Smooth muscle cell (in vitro differentiated cells): ENCODE results near the gene UBE2O. TPM values are rescaled to one million over a fixed set of nuclear protein-coding genes. Genes with fewer than 3 reads are reported as not detected.

Experiments used
- DNase-seq: peaks from one replicate; lab custom pipeline; 2025; ENCODE audit not compliant: unreplicated experiment; lab: John Stamatoyannopoulos, UW
- H2AFZ ChIP-seq: fragments of 200-600 bp; sonication (generic); 2 replicates; pipeline ENCODE4 v1.6.0; 2016; ENCODE audit warnings: antibody characterized with exemption, low read depth, mild to moderate bottlenecking
- H3F3A ChIP-seq: fragments of 200-600 bp; sonication (generic); 2 replicates; pipeline ENCODE4 v1.6.0; 2017; ENCODE audit warnings: antibody characterized with exemption, low read depth
- H3K27ac ChIP-seq: fragments of 200-600 bp; sonication (generic); 2 replicates; pipeline ENCODE4 v1.5.1; 2016; ENCODE audit warnings: low read depth, mild to moderate bottlenecking
- H3K27me3 ChIP-seq: fragments of 200-600 bp; sonication (generic); 2 replicates; pipeline ENCODE4 v1.6.1; 2016; ENCODE audit warnings: low read depth, mild to moderate bottlenecking
- H3K36me3 ChIP-seq: fragments of 200-600 bp; sonication (generic); 2 replicates; pipeline ENCODE4 v1.5.1; 2016; ENCODE audit warnings: low read depth
- H3K4me1 ChIP-seq: fragments of 200-600 bp; sonication (generic); 2 replicates; pipeline ENCODE4 v1.5.1; 2016; ENCODE audit warnings: low read depth
- H3K4me2 ChIP-seq: fragments of 200-600 bp; sonication (generic); 2 replicates; pipeline ENCODE4 v1.6.0; 2016; ENCODE audit warnings: mild to moderate bottlenecking
- H3K4me3 ChIP-seq: fragments of 200-600 bp; sonication (generic); 2 replicates; pipeline ENCODE4 v1.5.1; 2016; ENCODE audit warnings: mild to moderate bottlenecking
- H3K79me2 ChIP-seq: fragments of 200-600 bp; sonication (generic); 2 replicates; pipeline ENCODE4 v1.6.0; 2016; ENCODE audit warnings: low read depth, mild to moderate bottlenecking
- H3K9ac ChIP-seq: fragments of 200-600 bp; sonication (generic); 2 replicates; pipeline ENCODE4 v1.6.0; 2016; ENCODE audit warnings: low read depth
- H3K9me3 ChIP-seq: fragments of 200-600 bp; sonication (generic); replicated peaks from 2 replicates; pipeline ENCODE4 v1.5.1; 2016; ENCODE audit warnings: low read depth
- H4K20me1 ChIP-seq: fragments of 200-600 bp; sonication (generic); 2 replicates; pipeline ENCODE4 v1.6.0; 2016; ENCODE audit warnings: low read depth
- WGBS: methylation state at CpG from one replicate; pipeline ENCODE4 v1.1.7; 2016; ENCODE audit warnings: low lambda C conversion rate; 5-methylcytosine and 5-hydroxymethylcytosine counted together
- polyA plus RNA-seq: library from polyadenylated mRNA; unstranded; fragments of >200 nt; fragmentation: Nextera tagmentation; extraction: Ambion mirVana; gene quantifications from 2 replicates; pipeline ENCODE4 v1.2.1, GENCODE V29; 2016
- total RNA-seq: library from RNA; depleted of rRNA; stranded (reverse); fragments of >200 nt; gene quantifications from 2 replicates; pipeline ENCODE4 v1.2.3, GENCODE V29; 2014
- TF ChIP-seq, protein P1 (sequence below): fragments of 200-600 bp; sonication (generic); IDR thresholded peaks from 2 replicates; pipeline ENCODE4 v1.5.1; 2017; ENCODE audit warnings: borderline replicate concordance, mild to moderate bottlenecking, antibody characterized with exemption; ENCODE audit not compliant: insufficient read depth, poor library complexity, severe bottlenecking

UBE2O gene
- total and polyA plus RNA-seq, 2 experiments from 2014 or later, result 10.1 to 12.1 TPM

DNA sequence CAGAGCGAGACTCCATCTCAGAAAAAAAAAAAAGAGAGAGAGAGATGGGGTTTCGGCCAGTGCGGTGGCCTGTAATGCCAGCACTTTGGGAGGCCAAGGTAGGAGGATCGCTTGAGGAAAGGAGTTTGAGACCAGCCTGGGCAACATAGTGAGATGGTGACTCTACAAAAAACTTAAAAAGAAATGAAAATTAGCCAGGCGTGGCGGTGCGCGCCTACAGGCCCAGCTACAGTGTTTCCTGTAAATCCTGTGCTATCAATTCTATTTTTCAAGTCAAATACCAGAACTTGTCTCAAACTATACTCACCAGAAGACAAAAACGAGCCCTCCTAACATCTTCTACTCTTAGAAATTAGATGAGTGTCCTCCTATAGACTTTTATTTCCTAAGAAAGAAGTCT is 19.3 kb downstream of the UBE2O start:
- H3F3A ChIP-seq, result no peaks in the 10 kb centered on the region
- H3K9ac ChIP-seq, result no peak overlapping the region
- H3K4me2 ChIP-seq, result no peak overlapping the region
- no peaks in the 10 kb centered on the region for H3K36me3 ChIP-seq
- H3K27ac ChIP-seq, result no peak overlapping the region
- 96% methylated on average over 9 of the region's 9 CpGs for WGBS
- peaks cover 59% of the 10 kb centered on the region for H3K79me2 ChIP-seq
- peaks cover 96% of the 10 kb centered on the region for H4K20me1 ChIP-seq
- no peak overlapping the region for H3K4me3 ChIP-seq
- no peaks in the 10 kb centered on the region for H3K9me3 ChIP-seq
- no peak overlapping the region for H2AFZ ChIP-seq
- H3K27me3 ChIP-seq, result no peaks in the 10 kb centered on the region
- no peak for DNase-seq
- H3K4me1 ChIP-seq, result no peaks in the 10 kb centered on the region
- TF ChIP-seq, protein P1, sequence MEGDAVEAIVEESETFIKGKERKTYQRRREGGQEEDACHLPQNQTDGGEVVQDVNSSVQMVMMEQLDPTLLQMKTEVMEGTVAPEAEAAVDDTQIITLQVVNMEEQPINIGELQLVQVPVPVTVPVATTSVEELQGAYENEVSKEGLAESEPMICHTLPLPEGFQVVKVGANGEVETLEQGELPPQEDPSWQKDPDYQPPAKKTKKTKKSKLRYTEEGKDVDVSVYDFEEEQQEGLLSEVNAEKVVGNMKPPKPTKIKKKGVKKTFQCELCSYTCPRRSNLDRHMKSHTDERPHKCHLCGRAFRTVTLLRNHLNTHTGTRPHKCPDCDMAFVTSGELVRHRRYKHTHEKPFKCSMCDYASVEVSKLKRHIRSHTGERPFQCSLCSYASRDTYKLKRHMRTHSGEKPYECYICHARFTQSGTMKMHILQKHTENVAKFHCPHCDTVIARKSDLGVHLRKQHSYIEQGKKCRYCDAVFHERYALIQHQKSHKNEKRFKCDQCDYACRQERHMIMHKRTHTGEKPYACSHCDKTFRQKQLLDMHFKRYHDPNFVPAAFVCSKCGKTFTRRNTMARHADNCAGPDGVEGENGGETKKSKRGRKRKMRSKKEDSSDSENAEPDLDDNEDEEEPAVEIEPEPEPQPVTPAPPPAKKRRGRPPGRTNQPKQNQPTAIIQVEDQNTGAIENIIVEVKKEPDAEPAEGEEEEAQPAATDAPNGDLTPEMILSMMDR, result no peak

DNA sequence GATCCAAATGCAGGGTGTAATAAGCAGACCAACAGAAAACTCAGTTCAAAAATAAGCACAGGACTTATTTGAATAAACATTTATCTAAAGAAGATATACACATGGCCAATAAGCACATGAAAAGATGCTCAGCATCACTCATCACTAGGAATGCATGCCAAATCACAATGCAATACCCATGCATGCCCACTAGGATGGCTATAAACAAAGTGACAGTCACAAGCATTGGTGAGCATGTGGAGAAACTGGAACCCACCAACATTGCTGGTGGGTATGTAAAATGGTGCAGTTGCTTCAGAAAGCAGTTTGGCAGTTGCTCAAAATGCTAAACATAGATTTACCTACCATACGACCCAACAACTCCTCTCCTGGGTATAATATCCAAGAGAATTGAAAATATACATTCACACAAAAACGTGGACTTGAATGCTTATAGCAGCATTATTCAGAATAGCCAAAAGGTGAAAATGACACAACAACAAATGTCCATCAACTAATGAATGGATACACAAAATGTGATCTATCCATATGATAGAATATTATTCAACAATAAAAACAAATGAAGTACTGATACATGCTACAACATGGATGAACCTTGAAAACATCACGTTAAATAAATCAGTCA is 20.1 kb downstream of the UBE2O start:
- H3K79me2 ChIP-seq, result peaks cover 57% of the 10 kb centered on the region
- H3K4me1 ChIP-seq, result no peaks in the 10 kb centered on the region
- TF ChIP-seq, protein P1, result peak; percentile 41
- no peaks in the 10 kb centered on the region for H3K9me3 ChIP-seq
- no peaks in the 10 kb centered on the region for H3F3A ChIP-seq
- H3K9ac ChIP-seq, result no peak overlapping the region
- peaks cover 96% of the 10 kb centered on the region for H4K20me1 ChIP-seq
- H3K27ac ChIP-seq, result no peak overlapping the region
- no peak overlapping the region for H3K4me3 ChIP-seq
- H3K36me3 ChIP-seq, result no peaks in the 10 kb centered on the region
- no peak overlapping the region for H2AFZ ChIP-seq
- DNase-seq, result no peak
- H3K4me2 ChIP-seq, result no peak overlapping the region
- 85% methylated on average over 3 of the region's 3 CpGs for WGBS
- no peaks in the 10 kb centered on the region for H3K27me3 ChIP-seq

DNA sequence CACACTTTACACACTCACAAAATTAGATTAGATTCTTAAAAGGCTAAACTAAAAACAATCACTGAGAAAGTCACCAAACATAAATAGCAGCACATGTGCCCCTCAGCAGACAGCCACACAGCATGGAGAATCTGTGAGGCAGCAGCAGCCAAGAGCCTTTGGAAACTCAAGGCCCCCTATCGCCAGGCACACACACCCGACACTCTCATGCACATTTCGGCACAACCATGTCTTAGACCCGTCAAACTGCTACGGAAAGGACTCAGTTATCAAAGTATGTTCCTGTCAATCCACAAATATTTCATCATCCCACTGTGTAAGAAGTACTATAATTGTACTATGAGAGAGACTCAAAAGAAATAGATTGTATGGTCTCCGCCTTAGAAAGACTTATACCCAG is 20.9 kb downstream of the UBE2O start:
- H3K27ac ChIP-seq, result no peak overlapping the region
- H4K20me1 ChIP-seq, result peaks cover 96% of the 10 kb centered on the region

More for the DNA sequence above, 20.9 kb downstream of the UBE2O start:
- Histone ChIP-seq H3K4me1 (no peaks in the 10 kb centered on the region), H3K9ac (no peak overlapping the region), H3K4me3 (no peak overlapping the region), H3K36me3 (no peaks in the 10 kb centered on the region), H3K4me2 (no peak overlapping the region), H3K79me2 (peaks cover 53% of the 10 kb centered on the region), H3K9me3 (no peaks in the 10 kb centered on the region), H3K27me3 (no peaks in the 10 kb centered on the region), H2AFZ (no peak overlapping the region), H3F3A (no peaks in the 10 kb centered on the region)
- TF ChIP-seq, protein P1, result no peak
- 95% methylated on average over 6 of the region's 6 CpGs for WGBS
- DNase-seq, result no peak
